OCI-LY1 (cell line): ENCODE measurements around the gene CDR2.

ENCODE experiments used
- EZH2 ChIP-seq: fragments of 200-600 bp; sonication (generic), shearing (Covaris generic); IDR thresholded peaks from 2 replicates; pipeline ENCODE4 v1.8.0; 2017; ENCODE audit warnings: borderline replicate concordance, mixed run types, mild to moderate bottlenecking, antibody characterized with exemption, low read length, moderate library complexity, mixed read lengths
- TF ChIP-seq, protein P1 (sequence below): fragments of 200-600 bp; sonication (generic), shearing (Covaris generic); IDR thresholded peaks from 2 replicates; pipeline ENCODE4 v1.5.1; 2017; ENCODE audit warnings: mild to moderate bottlenecking, antibody characterized with exemption, low read length, moderate library complexity, mixed read lengths

DNA sequence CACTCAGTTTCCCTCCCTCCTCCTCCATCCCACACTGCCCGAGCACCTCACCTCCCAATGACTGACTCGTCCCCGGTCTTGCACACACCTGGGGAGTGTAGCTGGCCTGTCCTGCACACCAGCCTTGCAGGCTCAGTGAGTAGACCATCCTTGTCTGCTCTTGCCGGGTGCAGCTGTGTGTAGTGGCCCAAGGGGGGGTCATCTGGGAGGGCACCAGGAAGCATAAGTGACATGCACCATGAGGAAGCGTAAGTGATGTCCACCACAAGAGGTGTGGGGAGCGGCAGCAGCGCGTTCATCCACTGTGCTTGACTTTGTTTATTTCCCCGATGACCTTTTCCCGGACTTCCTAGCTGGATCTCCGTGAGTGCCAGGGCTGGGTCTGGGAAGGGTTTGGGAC lies 45.5 kb upstream of the CDR2 start:
- TF ChIP-seq, protein P1, sequence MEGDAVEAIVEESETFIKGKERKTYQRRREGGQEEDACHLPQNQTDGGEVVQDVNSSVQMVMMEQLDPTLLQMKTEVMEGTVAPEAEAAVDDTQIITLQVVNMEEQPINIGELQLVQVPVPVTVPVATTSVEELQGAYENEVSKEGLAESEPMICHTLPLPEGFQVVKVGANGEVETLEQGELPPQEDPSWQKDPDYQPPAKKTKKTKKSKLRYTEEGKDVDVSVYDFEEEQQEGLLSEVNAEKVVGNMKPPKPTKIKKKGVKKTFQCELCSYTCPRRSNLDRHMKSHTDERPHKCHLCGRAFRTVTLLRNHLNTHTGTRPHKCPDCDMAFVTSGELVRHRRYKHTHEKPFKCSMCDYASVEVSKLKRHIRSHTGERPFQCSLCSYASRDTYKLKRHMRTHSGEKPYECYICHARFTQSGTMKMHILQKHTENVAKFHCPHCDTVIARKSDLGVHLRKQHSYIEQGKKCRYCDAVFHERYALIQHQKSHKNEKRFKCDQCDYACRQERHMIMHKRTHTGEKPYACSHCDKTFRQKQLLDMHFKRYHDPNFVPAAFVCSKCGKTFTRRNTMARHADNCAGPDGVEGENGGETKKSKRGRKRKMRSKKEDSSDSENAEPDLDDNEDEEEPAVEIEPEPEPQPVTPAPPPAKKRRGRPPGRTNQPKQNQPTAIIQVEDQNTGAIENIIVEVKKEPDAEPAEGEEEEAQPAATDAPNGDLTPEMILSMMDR, result no peak
- TF ChIP-seq EZH2, result no peak
